G401.6 (cell line): ENCODE data around the gene DMBT1.

ENCODE experiments used
- FAIRE-seq: peaks from 2 replicates; lab custom pipeline; 2012; peaks lifted over from hg19 to GRCh38; lab: Jason Lieb, UNC

DMBT1 gene

GRCh38 chr10:122673269-122673668 is 112.7 kb downstream of the DMBT1 start:
- no peak for FAIRE-seq

- no peak for FAIRE-seq
Observed at GRCh38 chr10:122673731-122674130, 113.2 kb downstream of the DMBT1 start.

- FAIRE-seq, result no peak
Observed at GRCh38 chr10:122674781-122675180, 114.2 kb downstream of the DMBT1 start.

- FAIRE-seq, result no peak
Observed at GRCh38 chr10:122675278-122675677, 114.7 kb downstream of the DMBT1 start.

GRCh38 chr10:122678266-122678665 is 117.7 kb downstream of the DMBT1 start:
- no peak for FAIRE-seq

GRCh38 chr10:122682522-122682921 is 122.0 kb downstream of the DMBT1 start:
- no peak for FAIRE-seq

GRCh38 chr10:122688293-122688989 is 127.9 kb downstream of the DMBT1 start:
- no peak for FAIRE-seq

- FAIRE-seq, result no peak
Observed at GRCh38 chr10:122689146-122689820, 128.7 kb downstream of the DMBT1 start.

- FAIRE-seq, result no peak
Observed at GRCh38 chr10:122692744-122693143, 132.2 kb downstream of the DMBT1 start.
